SK-MEL-5 (cell line): ENCODE measurements around the gene VPS13D. TPM values are rescaled to one million over a fixed set of nuclear protein-coding genes. Genes with fewer than 3 reads are reported as not detected.
"Not testable (repeated sequence)": the region's sequence is repeated elsewhere in the genome, so short reads cannot be mapped to it uniquely, and the experiment has no call there.

Source experiments
- DNase-seq: peaks from one replicate; pipeline ENCODE4 v3.0.0-alpha.2; 2016; ENCODE audit warnings: low read depth, low spot score
- in situ Hi-C: cut with HindIII; loops from 2 replicates; pipeline ENCODE4 v1.10.0; 2016; ENCODE audit warnings: low sequenced_read_pairs, high pct_unique_total_duplicates, low pct_unique_long_range_greater_than_20kb
- total RNA-seq: library from RNA; depleted of rRNA; stranded (reverse); fragments of >200 nt; shearing (Covaris generic); gene quantifications from 2 replicates; pipeline ENCODE4 v1.2.3, GENCODE V29; 2014

VPS13D gene
- total RNA-seq, 1 experiment from 2014 or later, result 8.9 TPM

- no peak for DNase-seq
- in situ Hi-C loops, result no loop called here
Measured at GRCh38 chr1:12368646-12369045, 138.8 kb downstream of the VPS13D start.

GRCh38 chr1:12369258-12369657 lies 139.4 kb downstream of the VPS13D start:
- in situ Hi-C loops, result no loop called here
- peak; percentile 37 for DNase-seq

GRCh38 chr1:12370333-12370975 lies 140.6 kb downstream of the VPS13D start:
- DNase-seq, result no peak
- in situ Hi-C loops, result no loop called here

- no peak for DNase-seq
- in situ Hi-C loops, result no loop called here
Measured at GRCh38 chr1:12371053-12371452, 141.2 kb downstream of the VPS13D start.

GRCh38 chr1:12372180-12372579 lies 142.3 kb downstream of the VPS13D start:
- no peak for DNase-seq
- in situ Hi-C loops, result no loop called here

GRCh38 chr1:12372761-12373160 lies 142.9 kb downstream of the VPS13D start:
- DNase-seq, result no peak
- in situ Hi-C loops, result no loop called here

GRCh38 chr1:12375133-12375829 lies 145.5 kb downstream of the VPS13D start:
- no peak for DNase-seq
- in situ Hi-C loops, result no loop called here

GRCh38 chr1:12376236-12377045 lies 146.6 kb downstream of the VPS13D start:
- no peak for DNase-seq
- in situ Hi-C loops, result no loop called here

GRCh38 chr1:12380326-12381249 lies 150.8 kb downstream of the VPS13D start:
- in situ Hi-C loops, result no loop called here
- no peak for DNase-seq

- DNase-seq, result no peak
- in situ Hi-C loops, result no loop called here
Measured at GRCh38 chr1:12383001-12383400, 153.2 kb downstream of the VPS13D start.

GRCh38 chr1:12383786-12384185 lies 154.0 kb downstream of the VPS13D start:
- in situ Hi-C loops, result no loop called here
- DNase-seq, result no peak

GRCh38 chr1:12384836-12385456 lies 155.1 kb downstream of the VPS13D start:
- in situ Hi-C loops, result no loop called here
- no peak for DNase-seq

- in situ Hi-C loops, result no loop called here
- DNase-seq, result no peak
Measured at GRCh38 chr1:12386130-12386529, 156.3 kb downstream of the VPS13D start.

- in situ Hi-C loops, result no loop called here
- DNase-seq, result peak; percentile 22
Measured at GRCh38 chr1:12387641-12388040, 157.8 kb downstream of the VPS13D start.

- DNase-seq, in situ Hi-C loops: not testable (repeated sequence)
Measured at GRCh38 chr1:12390296-12390695, 160.5 kb downstream of the VPS13D start.

GRCh38 chr1:12397462-12398450 lies 167.9 kb downstream of the VPS13D start:
- in situ Hi-C loops, result no loop called here
- no peak for DNase-seq
